HepG2 (cell line): Measurements from ENCODE around the gene NSMF. TPM values are rescaled to one million over a fixed set of nuclear protein-coding genes. Genes with fewer than 3 reads are reported as not detected.
A peak's percentile ranks its signal among the peaks of the same experiment; 100 is the strongest.

Experiments used
- ATAC-seq: fragments of 200-7000 bp; cut with Tn5 transposase; 3 replicates; pipeline ENCODE4 v1.9.1; 2020; ENCODE audit warnings: mild to moderate bottlenecking, moderate library complexity
- BruUV-seq: library from RNA; stranded (reverse); fragments of 400-500 nt; replicated peaks from 2 replicates; lab custom pipeline; 2021; lab: Mats Ljungman, UMichigan
- CTCF ChIA-PET: fragments of 300-600 bp; formaldehyde crosslinking; extraction: SDS; loops from one replicate; lab custom pipeline; 2021; ENCODE audit warnings: low total read pairs, inconsistent platforms, low intra/inter-chr PET ratio; lab: Yijun Ruan, JAX
- POLR2A ChIA-PET: fragments of 350-600 bp; sonication (Branson Sonifier 250); formaldehyde crosslinking; loops from one replicate; lab custom pipeline; 2020; ENCODE audit warnings: antibody characterized with exemption, inconsistent platforms; lab: Yijun Ruan, JAX
- DNase-seq: peaks from one replicate; pipeline ENCODE4 v3.0.0-alpha.2; 2015; ENCODE audit warnings: low spot score
- FAIRE-seq: peaks from 3 replicates; lab custom pipeline; 2011; peaks lifted over from hg19 to GRCh38; lab: Jason Lieb, UNC
- H2AFZ ChIP-seq: one replicate; pipeline ENCODE4 v1.6.1; 2011; ENCODE audit warnings: low read length, inconsistent platforms
- H3K27ac ChIP-seq: fragments of 300-600 bp; 3 replicates; pipeline ENCODE4 v1.8.0; 2011; ENCODE audit warnings: mixed run types, mild to moderate bottlenecking, mixed read lengths, low read length, inconsistent platforms; ENCODE audit not compliant: insufficient read depth; ENCODE audit errors: extremely low read length
- H3K27me3 ChIP-seq, 2 experiments: fragments of 200-600 bp in 1 of 2; 2 replicates in 1 of 2; 3 replicates in 1 of 2; pipeline versions ENCODE4 v1.6.0 to v1.8.0; 2011; ENCODE audit warnings: low read length in 2 of 2, mild to moderate bottlenecking in 2 of 2, moderate library complexity in 2 of 2, inconsistent platforms in 1 of 2; ENCODE audit not compliant: insufficient read depth in 2 of 2, control insufficient read depth in 1 of 2
- H3K36me3 ChIP-seq, 2 experiments: fragments of 200-600 bp in 1 of 2; replicated peaks in 1 of 2; 2 replicates in 1 of 2; 3 replicates in 1 of 2; pipeline versions ENCODE4 v1.5.1 to v1.8.0; 2011; ENCODE audit warnings: low read length in 2 of 2, inconsistent platforms in 1 of 2; ENCODE audit not compliant: insufficient read depth in 2 of 2, control insufficient read depth in 1 of 2
- H3K4me1 ChIP-seq: 2 replicates; pipeline ENCODE4 v1.5.1; 2012; ENCODE audit warnings: low read length, inconsistent platforms; ENCODE audit not compliant: insufficient read depth
- H3K4me2 ChIP-seq: 2 replicates; pipeline ENCODE4 v1.6.0; 2011; ENCODE audit warnings: low read depth, low read length, inconsistent platforms
- H3K4me3 ChIP-seq, 3 experiments: fragments of 200-600 bp in 1 of 3; sonication (generic), shearing (Covaris generic) in 1 of 3; replicated peaks in 1 of 3; 2 replicates each; pipeline ENCODE4 v1.5.1; 2011 to 2016; ENCODE audit warnings: low read length in 3 of 3, inconsistent platforms in 2 of 3, low read depth in 2 of 3, mild to moderate bottlenecking in 2 of 3, control low read depth in 1 of 3, mixed read lengths in 1 of 3; ENCODE audit not compliant: insufficient read depth in 1 of 3
- H3K79me2 ChIP-seq: one replicate; pipeline ENCODE4 v1.6.1; 2011; ENCODE audit warnings: low read length, inconsistent platforms; ENCODE audit not compliant: insufficient read depth
- H3K9ac ChIP-seq: 2 replicates; pipeline ENCODE4 v1.6.0; 2011; ENCODE audit warnings: mild to moderate bottlenecking, low read depth, low read length, inconsistent platforms; ENCODE audit not compliant: insufficient read depth
- H3K9me3 ChIP-seq: 2 replicates; pipeline ENCODE4 v1.5.1; 2012; ENCODE audit warnings: mild to moderate bottlenecking, low read length
- H4K20me1 ChIP-seq: 2 replicates; pipeline ENCODE4 v1.6.0; 2011; ENCODE audit warnings: inconsistent platforms, mild to moderate bottlenecking, low read length, moderate library complexity; ENCODE audit not compliant: insufficient read depth
- AGO2 ChIP-seq: fragments of 200-400 bp; formaldehyde crosslinking; optimal IDR thresholded peaks from 2 replicates; pipeline ENCODE3; 2017; ENCODE audit warnings: mild to moderate bottlenecking, low read depth, low read length, moderate library complexity
- CBFB ChIP-seq: sonication (generic); formaldehyde crosslinking; IDR thresholded peaks from 2 replicates; pipeline ENCODE4 v1.4.0; 2020; ENCODE audit warnings: missing genetic modification reagents
- MTA1 ChIP-seq: sonication (generic); formaldehyde crosslinking; IDR thresholded peaks from 2 replicates; pipeline ENCODE4 v1.4.0; 2020; ENCODE audit warnings: missing genetic modification reagents, mild to moderate bottlenecking, borderline replicate concordance
- RBFOX2 ChIP-seq: fragments of 200-400 bp; formaldehyde crosslinking; IDR thresholded peaks from 2 replicates; pipeline ENCODE4 v1.6.1; 2017; ENCODE audit warnings: low read depth, mild to moderate bottlenecking, low read length
- WIZ ChIP-seq: sonication (generic); formaldehyde crosslinking; IDR thresholded peaks from 2 replicates; pipeline ENCODE4 v1.5.1; 2020; ENCODE audit warnings: mild to moderate bottlenecking, missing genetic modification reagents
- ZFP36 ChIP-seq: fragments of 150-350 bp; IDR thresholded peaks from 2 replicates; pipeline ENCODE4 v1.6.1; 2018; ENCODE audit warnings: borderline replicate concordance, low read length, low read depth; ENCODE audit not compliant: partially characterized antibody
- ZFP37 ChIP-seq: sonication (generic); formaldehyde crosslinking; IDR thresholded peaks from 2 replicates; pipeline ENCODE4 v1.4.0; 2020; ENCODE audit warnings: missing genetic modification reagents, borderline replicate concordance
- ZNF180 ChIP-seq: sonication (generic); formaldehyde crosslinking; IDR thresholded peaks from 2 replicates; pipeline ENCODE4 v1.4.0; 2020; ENCODE audit warnings: low read depth, missing genetic modification reagents, borderline replicate concordance
- ZNF264 ChIP-seq: sonication (generic); formaldehyde crosslinking; IDR thresholded peaks from 2 replicates; pipeline ENCODE4 v1.4.0; 2020; ENCODE audit warnings: missing genetic modification reagents
- ZNF598 ChIP-seq: sonication (generic); formaldehyde crosslinking; IDR thresholded peaks from 2 replicates; pipeline ENCODE4 v1.5.1; 2020; ENCODE audit warnings: mild to moderate bottlenecking, missing genetic modification reagents, borderline replicate concordance
- WGBS: methylation state at CpG from one replicate; pipeline ENCODE4 v1.1.6; 2017; ENCODE audit warnings: low lambda C conversion rate; 5-methylcytosine and 5-hydroxymethylcytosine counted together
- in situ Hi-C: cut with HindIII; loops from 2 replicates; pipeline ENCODE4 v1.10.0; 2017; ENCODE audit warnings: low pct_unique_long_range_greater_than_20kb; ENCODE audit not compliant: extremely low pct_ligation_motif_present
- intact Hi-C: fragments of 100-400 bp; cut with micrococcal nuclease; formaldehyde crosslinking; loops from one replicate; pipeline ENCODE4 v1.10.0; 2022; ENCODE audit not compliant: unreplicated experiment
- polyA plus RNA-seq, 8 experiments: library from polyadenylated mRNA; depleted of rRNA in 3 of 8; stranded (reverse) in 7 of 8; unstranded in 1 of 8; fragments of >200 nt; fragmentation: Illumina TruSeq in 4 of 8; extraction: Trizol in 4 of 8; gene quantifications; 2 replicates each; pipeline versions ENCODE4 v1.2.1 to v1.2.3, GENCODE V29; 2011 to 2016; ENCODE audit warnings: low read depth in 4 of 8, missing spikeins in 1 of 8, mixed read lengths in 1 of 8; ENCODE audit not compliant: insufficient read depth in 1 of 8
- total RNA-seq, 5 experiments: library from RNA; depleted of rRNA; stranded (reverse); fragments of >200 nt; fragmentation: Illumina TruSeq; extraction: Trizol; gene quantifications; 2 replicates each; pipeline ENCODE4 v1.2.3, GENCODE V29; 2016; ENCODE audit warnings: low read depth in 1 of 5
- TF ChIP-seq, protein P1 (sequence below): sonication (generic); formaldehyde crosslinking; IDR thresholded peaks from 2 replicates; pipeline ENCODE4 v1.4.0; 2020; ENCODE audit warnings: mild to moderate bottlenecking, missing genetic modification reagents
- TF ChIP-seq, protein P2 (sequence below), 2 experiments: sonication (generic) in 1 of 2; formaldehyde crosslinking in 1 of 2; IDR thresholded peaks; 2 replicates each; pipeline versions ENCODE4 v1.4.0 to v1.6.1; 2018 to 2020; ENCODE audit warnings: missing genetic modification reagents in 2 of 2, borderline replicate concordance in 1 of 2, low read depth in 1 of 2, mild to moderate bottlenecking in 1 of 2, missing biosample characterization in 1 of 2
- TF ChIP-seq, protein P3 (sequence below): sonication (generic); formaldehyde crosslinking; IDR thresholded peaks from 2 replicates; pipeline ENCODE4 v1.4.0; 2020; ENCODE audit warnings: missing genetic modification reagents, borderline replicate concordance

The NSMF gene
- total and polyA plus RNA-seq, 2 of the 13 experiments (the other 11 are each of a cell fraction or from before 2014, with no cell fraction given): 44.3 to 183 TPM

DNA sequence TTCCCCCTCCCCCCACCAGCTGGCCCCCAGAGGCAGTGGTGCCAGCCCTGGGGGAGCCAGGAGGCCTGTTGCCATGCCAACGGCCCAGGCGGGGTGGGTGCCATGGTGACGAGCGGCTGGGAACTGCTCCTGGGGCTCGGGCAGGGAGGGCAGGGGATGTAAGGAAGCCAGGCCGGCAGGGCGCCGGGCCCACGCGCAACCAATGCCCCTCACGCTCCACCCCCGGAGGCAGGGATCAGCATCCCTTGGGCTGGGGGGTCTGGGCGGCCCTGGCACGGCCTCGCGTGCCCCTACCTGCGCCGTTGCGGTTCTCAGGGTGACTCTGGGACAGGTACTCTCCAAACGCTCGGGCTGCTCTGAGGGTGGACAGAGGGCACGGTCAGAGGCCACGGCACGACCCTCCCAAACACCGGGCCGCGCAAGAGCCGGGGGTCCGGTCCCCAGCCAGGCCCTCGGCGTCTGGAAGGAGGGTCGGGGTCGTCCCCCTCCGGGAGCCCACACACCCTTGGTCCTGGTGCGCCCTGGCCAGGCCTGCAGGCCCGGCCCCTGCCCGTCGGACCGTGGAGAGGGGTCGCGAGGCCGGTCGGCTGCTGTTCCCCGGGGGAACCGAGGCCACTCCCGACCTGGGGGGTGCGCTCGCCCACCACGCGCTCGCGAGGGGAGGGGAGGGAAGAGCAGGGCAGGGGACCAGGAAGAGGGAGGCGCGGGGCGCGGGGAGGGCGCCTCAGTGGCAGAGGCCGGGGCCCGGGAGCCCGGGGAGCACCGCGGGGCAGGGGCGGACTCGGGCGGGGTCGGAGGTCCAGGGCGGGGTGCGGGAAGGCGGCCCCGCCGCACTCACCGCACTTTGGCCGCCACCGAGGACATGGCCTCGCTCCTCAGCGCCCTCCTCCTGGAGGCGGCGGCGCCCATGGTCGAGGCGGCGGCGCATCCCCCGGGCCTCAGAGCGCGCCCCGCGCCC lies 661 bp downstream of the NSMF start (continued):
- no peak for TF ChIP-seq ZFP36
- TF ChIP-seq, protein P1, sequence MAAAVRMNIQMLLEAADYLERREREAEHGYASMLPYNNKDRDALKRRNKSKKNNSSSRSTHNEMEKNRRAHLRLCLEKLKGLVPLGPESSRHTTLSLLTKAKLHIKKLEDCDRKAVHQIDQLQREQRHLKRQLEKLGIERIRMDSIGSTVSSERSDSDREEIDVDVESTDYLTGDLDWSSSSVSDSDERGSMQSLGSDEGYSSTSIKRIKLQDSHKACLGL (CRISPR knock-in tag): peak; percentile 61; the same call in 1 of the 2 replicates
- 0 out of 2 replicates have a peak, but pooled peaks have one; percentile 14 for TF ChIP-seq WIZ (CRISPR knock-in tag)
- TF ChIP-seq AGO2: peak; percentile 8
- TF ChIP-seq ZFP37: no peak
- no peak for TF ChIP-seq ZNF180

DNA sequence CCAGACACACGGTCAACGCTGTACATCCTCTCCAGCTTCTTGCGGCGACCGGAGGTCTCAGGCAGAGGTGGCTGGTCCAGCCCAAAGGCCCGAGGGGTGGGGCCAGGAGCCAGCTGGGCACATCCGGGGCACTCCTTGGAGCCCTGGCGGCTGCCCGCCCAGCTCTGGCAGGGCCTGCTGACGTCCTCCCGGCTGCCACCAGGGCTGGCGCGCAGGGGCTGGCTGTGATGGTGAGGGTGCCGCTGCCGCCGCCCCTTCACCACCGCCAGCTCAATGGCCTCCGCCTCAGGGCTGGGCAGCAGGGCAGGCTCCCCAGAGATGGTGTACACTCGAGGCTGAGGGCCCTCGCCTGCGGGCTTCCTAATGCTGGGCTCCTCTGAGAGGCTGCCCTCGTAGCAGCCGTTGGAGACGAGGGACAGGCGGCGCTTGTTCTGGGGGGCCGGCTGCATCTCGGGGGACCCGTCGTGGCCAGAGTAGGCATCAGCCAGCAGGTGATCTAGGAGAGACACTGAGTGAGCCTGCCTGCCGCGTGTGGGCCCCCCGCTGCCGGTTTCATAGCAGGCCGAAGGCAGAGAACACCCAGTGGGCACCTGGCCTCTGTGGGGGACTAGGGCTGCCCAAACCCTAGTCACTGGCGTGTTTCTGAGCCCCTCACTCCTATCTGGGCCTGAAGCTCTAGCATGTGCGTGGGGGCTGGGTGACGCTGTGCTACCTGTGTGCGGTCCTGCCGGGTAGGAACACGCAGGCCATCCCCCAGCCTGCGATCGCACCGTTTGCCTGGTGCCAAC lies 1.5 kb downstream of the NSMF start:
- BruUV-seq: TSS peak; percentile 48
- Histone ChIP-seq H3K4me1 (peaks cover 79% of the 10 kb centered on the region), H3K27ac (peak overlapping the region; percentile 99), H3K9me3 (no peaks in the 10 kb centered on the region), H2AFZ (no peak overlapping the region), H3K4me3 (peak overlapping the region; percentile 68 to 95 (median 95)), H3K4me2 (peak overlapping the region; percentile 96), H4K20me1 (peaks cover 11% of the 10 kb centered on the region; the same call in 1 of the 2 replicates), H3K27me3 (no peaks in the 10 kb centered on the region), H3K9ac (peak overlapping the region; percentile 97), H3K79me2 (peaks cover 31% of the 10 kb centered on the region), H3K36me3 (peaks cover 11 to 31% of the 10 kb centered on the region in 2 experiments)
- intact Hi-C loops (no loop called here), in situ Hi-C loops (no loop called here)
- WGBS: 92% methylated on average over 17 of the region's 44 CpGs
- FAIRE-seq (no peak), DNase-seq (no peak), ATAC-seq (no peak)
- ChIA-PET POLR2A (no interaction called here), CTCF (no interaction called here)
- TF ChIP-seq ZNF264 (CRISPR knock-in tag): no peak
- peak; percentile 43; the same call in 1 of the 2 replicates for TF ChIP-seq RBFOX2
- TF ChIP-seq ZNF598 (CRISPR knock-in tag): 0 out of 2 replicates have a peak, but pooled peaks have one; percentile 62
- no peak for TF ChIP-seq CBFB (CRISPR knock-in tag)
- TF ChIP-seq, protein P2, sequence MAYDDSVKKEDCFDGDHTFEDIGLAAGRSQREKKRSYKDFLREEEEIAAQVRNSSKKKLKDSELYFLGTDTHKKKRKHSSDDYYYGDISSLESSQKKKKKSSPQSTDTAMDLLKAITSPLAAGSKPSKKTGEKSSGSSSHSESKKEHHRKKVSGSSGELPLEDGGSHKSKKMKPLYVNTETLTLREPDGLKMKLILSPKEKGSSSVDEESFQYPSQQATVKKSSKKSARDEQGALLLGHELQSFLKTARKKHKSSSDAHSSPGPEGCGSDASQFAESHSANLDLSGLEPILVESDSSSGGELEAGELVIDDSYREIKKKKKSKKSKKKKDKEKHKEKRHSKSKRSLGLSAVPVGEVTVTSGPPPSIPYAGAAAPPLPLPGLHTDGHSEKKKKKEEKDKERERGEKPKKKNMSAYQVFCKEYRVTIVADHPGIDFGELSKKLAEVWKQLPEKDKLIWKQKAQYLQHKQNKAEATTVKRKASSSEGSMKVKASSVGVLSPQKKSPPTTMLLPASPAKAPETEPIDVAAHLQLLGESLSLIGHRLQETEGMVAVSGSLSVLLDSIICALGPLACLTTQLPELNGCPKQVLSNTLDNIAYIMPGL (CRISPR knock-in tag; IDR thresholded peaks at IDR 0.05; ENCODE audit: borderline replicate concordance in 1 of 2, low read depth in 1 of 2): peak in 1 of 2 experiments; percentile 34; a peak in 1 of 4 replicates
- 0 out of 2 replicates have a peak, but pooled peaks have one; percentile 4 for TF ChIP-seq MTA1
- TF ChIP-seq, protein P3, sequence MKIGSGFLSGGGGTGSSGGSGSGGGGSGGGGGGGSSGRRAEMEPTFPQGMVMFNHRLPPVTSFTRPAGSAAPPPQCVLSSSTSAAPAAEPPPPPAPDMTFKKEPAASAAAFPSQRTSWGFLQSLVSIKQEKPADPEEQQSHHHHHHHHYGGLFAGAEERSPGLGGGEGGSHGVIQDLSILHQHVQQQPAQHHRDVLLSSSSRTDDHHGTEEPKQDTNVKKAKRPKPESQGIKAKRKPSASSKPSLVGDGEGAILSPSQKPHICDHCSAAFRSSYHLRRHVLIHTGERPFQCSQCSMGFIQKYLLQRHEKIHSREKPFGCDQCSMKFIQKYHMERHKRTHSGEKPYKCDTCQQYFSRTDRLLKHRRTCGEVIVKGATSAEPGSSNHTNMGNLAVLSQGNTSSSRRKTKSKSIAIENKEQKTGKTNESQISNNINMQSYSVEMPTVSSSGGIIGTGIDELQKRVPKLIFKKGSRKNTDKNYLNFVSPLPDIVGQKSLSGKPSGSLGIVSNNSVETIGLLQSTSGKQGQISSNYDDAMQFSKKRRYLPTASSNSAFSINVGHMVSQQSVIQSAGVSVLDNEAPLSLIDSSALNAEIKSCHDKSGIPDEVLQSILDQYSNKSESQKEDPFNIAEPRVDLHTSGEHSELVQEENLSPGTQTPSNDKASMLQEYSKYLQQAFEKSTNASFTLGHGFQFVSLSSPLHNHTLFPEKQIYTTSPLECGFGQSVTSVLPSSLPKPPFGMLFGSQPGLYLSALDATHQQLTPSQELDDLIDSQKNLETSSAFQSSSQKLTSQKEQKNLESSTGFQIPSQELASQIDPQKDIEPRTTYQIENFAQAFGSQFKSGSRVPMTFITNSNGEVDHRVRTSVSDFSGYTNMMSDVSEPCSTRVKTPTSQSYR: 0 out of 2 replicates have a peak, but pooled peaks have one; percentile 15
